Esophagus muscularis mucosa (tissue), 4 donors: ENCODE measurements around the gene RABGGTB.

Source experiments
- CTCF ChIP-seq, 3 experiments: fragments of 200-600 bp in 2 of 3; fragments of 450-650 bp in 1 of 3; sonication (generic) in 2 of 3; IDR thresholded peaks; one replicate each; pipeline ENCODE4 v1.5.1; 2017 to 2019; ENCODE audit warnings: antibody characterized with exemption in 3 of 3, mild to moderate bottlenecking in 2 of 3, moderate library complexity in 1 of 3
- EP300 ChIP-seq: sonication (generic); formaldehyde crosslinking; IDR thresholded peaks from one replicate; pipeline ENCODE4 v1.6.1; 2017; ENCODE audit warnings: antibody characterized with exemption
- POLR2A ChIP-seq: fragments of 450-650 bp; IDR thresholded peaks from one replicate; pipeline ENCODE4 v1.6.1; 2017; ENCODE audit warnings: antibody characterized with exemption, moderate library complexity, mild to moderate bottlenecking, low read depth

- TF ChIP-seq CTCF (IDR thresholded peaks at IDR 0.05) (no peak), EP300 (no peak), POLR2A (no peak)
Measured at GRCh38 chr1:75794382-75794781, 8.3 kb downstream of the RABGGTB start.
